MCF 10A (cell line): ENCODE results near the gene CUZD1. TPM values are rescaled to one million over a fixed set of nuclear protein-coding genes. Genes with fewer than 3 reads are reported as not detected.

ENCODE experiments used
- BruUV-seq: library from RNA; stranded (reverse); fragments of 400-500 nt; replicated peaks from 2 replicates; lab custom pipeline; 2021; lab: Mats Ljungman, UMichigan
- CTCF ChIA-PET: fragments of 300-600 bp; sonication (Branson Sonifier 250); formaldehyde crosslinking; extraction: SDS; loops from one replicate; lab custom pipeline; 2021; ENCODE audit warnings: antibody characterized with exemption, inconsistent platforms; lab: Yijun Ruan, JAX
- POLR2A ChIA-PET: fragments of 300-600, 350-650 bp; sonication (Branson Sonifier 250); formaldehyde crosslinking; extraction: SDS; loops from one replicate; lab custom pipeline; 2020; ENCODE audit warnings: antibody characterized with exemption, inconsistent platforms; lab: Yijun Ruan, JAX
- DNase-seq: peaks from one replicate; pipeline ENCODE4 v3.0.0-alpha.2; 2018; ENCODE audit not compliant: unreplicated experiment
- H3K27ac Mint-ChIP-seq: one replicate; pipeline ENCODE4 v1.8.0; 2022; ENCODE audit warnings: mild to moderate bottlenecking, low read depth, mixed read lengths; ENCODE audit not compliant: unreplicated experiment
- H3K27me3 Mint-ChIP-seq: one replicate; pipeline ENCODE4 v1.8.0; 2022; ENCODE audit warnings: mixed read lengths; ENCODE audit not compliant: insufficient read depth, unreplicated experiment
- H3K36me3 Mint-ChIP-seq: one replicate; pipeline ENCODE4 v1.8.0; 2022; ENCODE audit warnings: mild to moderate bottlenecking, moderate library complexity, mixed read lengths; ENCODE audit not compliant: insufficient read depth, unreplicated experiment
- H3K4me1 Mint-ChIP-seq: one replicate; pipeline ENCODE4 v1.8.0; 2022; ENCODE audit warnings: mixed read lengths; ENCODE audit not compliant: insufficient read depth, unreplicated experiment
- H3K4me3 Mint-ChIP-seq: one replicate; pipeline ENCODE4 v1.8.0; 2022; ENCODE audit warnings: mild to moderate bottlenecking, moderate library complexity, mixed read lengths; ENCODE audit not compliant: unreplicated experiment
- H3K9me3 Mint-ChIP-seq: one replicate; pipeline ENCODE4 v1.8.0; 2022; ENCODE audit warnings: mixed read lengths; ENCODE audit not compliant: unreplicated experiment
- CTCF ChIP-seq: fragments of 200-600 bp; IDR thresholded peaks from one replicate; pipeline ENCODE4 v1.8.0; 2022; ENCODE audit warnings: antibody characterized with exemption, mild to moderate bottlenecking; ENCODE audit not compliant: unreplicated experiment
- intact Hi-C: fragments of 100-400 bp; cut with micrococcal nuclease; formaldehyde crosslinking; loops from 2 replicates; pipeline ENCODE4 v1.14.1; 2022
- total RNA-seq: library from RNA; stranded (reverse); gene quantifications from 2 replicates; pipeline ENCODE4 v1.2.3, GENCODE V29; 2022

The CUZD1 gene
- total RNA-seq, 1 experiment from 2014 or later = 1.1 TPM

- H3K27ac Mint-ChIP-seq = no peak overlapping the region
- CTCF ChIA-PET = no interaction called here
Measured at GRCh38 chr10:122839505-122839904, 6.2 kb downstream of the CUZD1 start.

GRCh38 chr10:122838880-122839279 lies 6.8 kb downstream of the CUZD1 start:
- TF ChIP-seq CTCF = no peak
- CTCF ChIA-PET = interaction anchor here (0.6 to 0.7 kb wide), 2 partner anchors 12 to 94 kb away, joined by 3 read pairs; no protein-coding TSS in a partner anchor
- Mint-ChIP-seq H3K4me1 (peaks cover 7% of the 10 kb centered on the region), H3K36me3 (peaks cover 4% of the 10 kb centered on the region), H3K27ac (no peak overlapping the region), H3K9me3 (no peaks in the 10 kb centered on the region), H3K27me3 (no peaks in the 10 kb centered on the region), H3K4me3 (no peak overlapping the region)
- no peak for DNase-seq
- POLR2A ChIA-PET = no interaction called here
- no TSS peak for BruUV-seq
- intact Hi-C loops = no loop called here

More at GRCh38 chr10:122839505-122839904, 6.2 kb downstream of the CUZD1 start:
- Mint-ChIP-seq H3K4me1 (peaks cover 7% of the 10 kb centered on the region), H3K36me3 (no peaks in the 10 kb centered on the region), H3K4me3 (no peak overlapping the region), H3K9me3 (no peaks in the 10 kb centered on the region), H3K27me3 (no peaks in the 10 kb centered on the region)
- intact Hi-C loops = no loop called here
- no peak for DNase-seq
- POLR2A ChIA-PET = no interaction called here
- TF ChIP-seq CTCF = no peak
- BruUV-seq = no TSS peak

GRCh38 chr10:122835908-122836307 lies 9.7 kb downstream of the CUZD1 start:
- no TSS peak for BruUV-seq
- peaks cover 7% of the 10 kb centered on the region for H3K4me1 Mint-ChIP-seq
- intact Hi-C loops = no loop called here
- POLR2A ChIA-PET = no interaction called here
- no peak for TF ChIP-seq CTCF
- no peaks in the 10 kb centered on the region for H3K27me3 Mint-ChIP-seq
- H3K36me3 Mint-ChIP-seq = peaks cover 16% of the 10 kb centered on the region
- H3K4me3 Mint-ChIP-seq = no peak overlapping the region
- CTCF ChIA-PET = interaction anchor here (1.4 kb wide), 1 partner anchor 12 kb away, joined by 5 read pairs; no protein-coding TSS in a partner anchor
- DNase-seq = no peak
- no peak overlapping the region for H3K27ac Mint-ChIP-seq
- no peaks in the 10 kb centered on the region for H3K9me3 Mint-ChIP-seq

- Mint-ChIP-seq H3K36me3 (peaks cover 16% of the 10 kb centered on the region), H3K27ac (no peak overlapping the region), H3K4me3 (no peak overlapping the region), H3K4me1 (no peaks in the 10 kb centered on the region), H3K27me3 (peaks cover 32% of the 10 kb centered on the region), H3K9me3 (no peaks in the 10 kb centered on the region)
- BruUV-seq = no TSS peak
- intact Hi-C loops = no loop called here
- ChIA-PET CTCF (no interaction called here), POLR2A (no interaction called here)
- no peak for DNase-seq
- TF ChIP-seq CTCF = no peak
Measured at GRCh38 chr10:122830965-122831353, 14.7 kb downstream of the CUZD1 start.
